Stomach (tissue), 9 donors: ENCODE measurements around the gene MAP3K2. TPM values are rescaled to one million over a fixed set of nuclear protein-coding genes. Genes with fewer than 3 reads are reported as not detected.

Experiments
- DNase-seq, 2 donors: peaks; one replicate each; pipeline versions ENCODE4 v3.0.0 to v3.0.0-alpha.2; 2013 to 2019
- H3K27ac ChIP-seq, 5 donors: fragments of 200-600 bp in 4 of 5; sonication (generic) in 4 of 5; one replicate each; pipeline ENCODE4 v1.5.1; 2013 to 2019; ENCODE audit warnings: mild to moderate bottlenecking in 1 of 5, moderate library complexity in 1 of 5
- H3K27me3 ChIP-seq, 3 donors: fragments of 200-600 bp; sonication (generic); one replicate each; pipeline ENCODE4 v1.5.1; 2017 to 2019; ENCODE audit warnings: mixed run types in 1 of 3
- H3K36me3 ChIP-seq, 4 donors: fragments of 200-600 bp; sonication (generic); 1 replicate in 3 of 4; 2 replicates in 1 of 4; pipeline ENCODE4 v1.5.1; 2016 to 2019
- H3K4me1 ChIP-seq, 4 donors: fragments of 200-600 bp; sonication (generic); one replicate each; pipeline ENCODE4 v1.5.1; 2016 to 2019
- H3K4me3 ChIP-seq, 4 donors: fragments of 200-600 bp; sonication (generic) in 3 of 4; one replicate each; pipeline ENCODE4 v1.5.1; 2016 to 2019; ENCODE audit warnings: mild to moderate bottlenecking in 1 of 4
- H3K9me3 ChIP-seq, 4 donors: fragments of 200-600 bp; sonication (generic); one replicate each; pipeline ENCODE4 v1.5.1; 2016 to 2019
- CTCF ChIP-seq, 7 experiments: fragments of 450-650 bp in 4 of 7; fragments of 200-600 bp in 3 of 7; sonication (generic) in 3 of 7; IDR thresholded peaks; one replicate each; pipeline ENCODE4 v1.5.1; 2016 to 2019; ENCODE audit warnings: antibody characterized with exemption in 7 of 7, control low read depth in 2 of 7, mild to moderate bottlenecking in 1 of 7
- EP300 ChIP-seq: sonication (generic); formaldehyde crosslinking; IDR thresholded peaks from one replicate; pipeline ENCODE4 v1.6.1; 2017; ENCODE audit warnings: antibody characterized with exemption
- POLR2A ChIP-seq, 4 donors: fragments of 450-650 bp; IDR thresholded peaks; one replicate each; pipeline ENCODE4 v1.6.1; 2016; ENCODE audit warnings: antibody characterized with exemption in 4 of 4, control low read depth in 2 of 4, mild to moderate bottlenecking in 1 of 4, moderate library complexity in 1 of 4
- POLR2AphosphoS5 ChIP-seq, 3 donors: sonication (generic); formaldehyde crosslinking; IDR thresholded peaks; one replicate each; pipeline ENCODE4 v1.6.1; 2016; ENCODE audit warnings: antibody characterized with exemption in 3 of 3
- WGBS, 5 donors: extraction: QIAGEN DNeasy Blood & Tissue Kit in 3 of 5; methylation state at CpG; one replicate each; pipeline versions ENCODE4 v1.1.5 to v1.1.7; 2013 to 2018; 5-methylcytosine and 5-hydroxymethylcytosine counted together
- intact Hi-C: fragments of 100-400 bp; cut with DNase I; formaldehyde crosslinking; loops from one replicate; pipeline ENCODE4 v1.15.1; 2023; ENCODE audit warnings: low total_unique reads
- polyA plus RNA-seq, 3 donors: library from polyadenylated mRNA; stranded (reverse); fragments of 200-250 nt; gene quantifications; one replicate each; pipeline ENCODE4 v1.2.3, GENCODE V29; 2013
- total RNA-seq, 5 donors: library from RNA; depleted of rRNA; stranded (reverse); fragments of >200 nt; gene quantifications; one replicate each; pipeline versions ENCODE4 v1.1.0 to v1.2.3, GENCODE V29; 2014 to 2016
- donor health status: healthy with polysubstance abuse.
- donor health status: Bipolar disorder and iron deficiency.
- donor health status: healthy.

MAP3K2 gene
- total and polyA plus RNA-seq, 8 donors = 3.8 to 141 (median 55.6) TPM

- 77 to 99% (median 82%) methylated on average over 5 of the region's 5 CpGs for WGBS, 5 donors
- DNase-seq = peak in 1 of 2 donors; percentile 44
- H3K36me3 ChIP-seq = no peaks in the 10 kb centered on the region
- no peak overlapping the region for H3K4me3 ChIP-seq
- H3K27me3 ChIP-seq = no peaks in the 10 kb centered on the region
- H3K27ac ChIP-seq = peak overlapping the region in 1 of 5 donors; percentile 100
- H3K4me1 ChIP-seq = peaks cover 14 to 43% (median 28%) of the 10 kb centered on the region in 4 donors
- intact Hi-C loops = no loop called here
- TF ChIP-seq POLR2A (IDR thresholded peaks at IDR 0.05) (no peak), POLR2AphosphoS5 (IDR thresholded peaks at IDR 0.05) (no peak)
- no peaks in the 10 kb centered on the region for H3K9me3 ChIP-seq
These were observed 2.1 kb upstream of the MAP3K2 start for GRCh38 chr2:127389778-127390435.

- no peaks in the 10 kb centered on the region for H3K9me3 ChIP-seq
- 29 to 41% (median 33%) methylated on average over 8 of the region's 8 CpGs for WGBS, 5 donors
- TF ChIP-seq POLR2AphosphoS5 (IDR thresholded peaks at IDR 0.05) (no peak), EP300 (no peak), CTCF (IDR thresholded peaks at IDR 0.05) (no peak), POLR2A (IDR thresholded peaks at IDR 0.05) (no peak)
- peaks cover 18 to 56% (median 34%) of the 10 kb centered on the region in 4 donors for H3K4me1 ChIP-seq
- intact Hi-C loops = no loop called here
- DNase-seq = no peak
- no peaks in the 10 kb centered on the region for H3K27me3 ChIP-seq
- peak overlapping the region; percentile 50 to 99 (median 86) for H3K4me3 ChIP-seq
- peak overlapping the region; percentile 96 to 100 (median 100) for H3K27ac ChIP-seq
- no peaks in the 10 kb centered on the region for H3K36me3 ChIP-seq
These were observed 819 bp upstream of the MAP3K2 start for GRCh38 chr2:127388423-127389164.

GRCh38 chr2:127386764-127387654, 766 bp downstream of the MAP3K2 start:
- no peaks in the 10 kb centered on the region for H3K9me3 ChIP-seq
- no peaks in the 10 kb centered on the region for H3K36me3 ChIP-seq
- intact Hi-C loops = no loop called here
- WGBS, 5 donors = 1% methylated on average over 11 to 58 of the region's 58 CpGs
- H3K27me3 ChIP-seq = no peaks in the 10 kb centered on the region
- DNase-seq = peak; percentile 88 to 96
- no peak for TF ChIP-seq POLR2A (IDR thresholded peaks at IDR 0.05)
- TF ChIP-seq POLR2AphosphoS5 (IDR thresholded peaks at IDR 0.05) = peak in 2 of 3 donors; percentile 10 to 25
- TF ChIP-seq EP300 = no peak
- H3K4me1 ChIP-seq = peaks cover 18 to 72% (median 40%) of the 10 kb centered on the region in 4 donors
- peak overlapping the region; percentile 99 to 100 (median 100) for H3K27ac ChIP-seq
- H3K4me3 ChIP-seq = peak overlapping the region; percentile 50 to 99 (median 86)

- intact Hi-C loops = no loop called here
- Histone ChIP-seq H3K9me3 (no peaks in the 10 kb centered on the region), H3K36me3 (no peaks in the 10 kb centered on the region), H3K27me3 (no peaks in the 10 kb centered on the region), H3K4me3 (peak overlapping the region; percentile 50 to 99 (median 86)), H3K4me1 (peaks cover 23 to 80% (median 43%) of the 10 kb centered on the region in 4 donors), H3K27ac (peak overlapping the region in 4 of 5 donors; percentile 100)
- TF ChIP-seq POLR2A (IDR thresholded peaks at IDR 0.05) = no peak
- no peak for TF ChIP-seq CTCF (IDR thresholded peaks at IDR 0.05)
- no peak for TF ChIP-seq EP300
- TF ChIP-seq POLR2AphosphoS5 (IDR thresholded peaks at IDR 0.05) = no peak
- DNase-seq = no peak
- 49 to 64% (median 58%) methylated on average over 4 of the region's 4 CpGs for WGBS, 5 donors
These were observed 1.5 kb downstream of the MAP3K2 start for GRCh38 chr2:127386246-127386645.

- WGBS, 5 donors = 84 to 94% (median 92%) methylated on average over 6 of the region's 6 CpGs
- Histone ChIP-seq H3K9me3 (no peaks in the 10 kb centered on the region), H3K27ac (peak overlapping the region in 1 of 5 donors; percentile 22), H3K4me3 (no peak overlapping the region), H3K27me3 (no peaks in the 10 kb centered on the region), H3K36me3 (no peaks in the 10 kb centered on the region), H3K4me1 (peaks cover 23 to 78% (median 51%) of the 10 kb centered on the region in 4 donors)
- intact Hi-C loops = no loop called here
- no peak for DNase-seq
- TF ChIP-seq POLR2AphosphoS5 (IDR thresholded peaks at IDR 0.05) (no peak), CTCF (IDR thresholded peaks at IDR 0.05) (no peak), POLR2A (IDR thresholded peaks at IDR 0.05) (no peak), EP300 (no peak)
These were observed 3.2 kb downstream of the MAP3K2 start for GRCh38 chr2:127384529-127384928.
